Measurements from ENCODE around the gene PPL.

GRCh38 chr16:4873091-4873490 is 63.9 kb downstream of the PPL start:
- TF ChIP-seq CTCF (IDR thresholded peaks at IDR 0.05; ENCODE audit: low read length) (no peak), EZH2 (IDR thresholded peaks at IDR 0.05; ENCODE audit: borderline replicate concordance, low read length) (no peak)

Measured in OCI-LY1 (cell line).